GM20431 (cell line): ENCODE measurements around the gene OPN1MW3.
"Not testable (repeated sequence)": the region's sequence is repeated elsewhere in the genome, so short reads cannot be mapped to it uniquely, and the experiment has no call there.

Experiments
- in situ Hi-C: fragments of 300-500 bp; cut with MseI, MboI; formaldehyde crosslinking; loops from one replicate; pipeline ENCODE4 v1.15.0; 2020; ENCODE audit warnings: low sequenced_read_pairs; ENCODE audit not compliant: unreplicated experiment

The OPN1MW3 gene

GRCh38 chrX:154257282-154257681 lies at the start of gene OPN1MW3:
OPN1MW3 (plus strand) TSS chrX:154257582; CDS start chrX:154257620, 38 bp downstream.
- in situ Hi-C loops = not testable (repeated sequence)

- in situ Hi-C loops = not testable (repeated sequence)
These were observed 47.5 kb upstream of the OPN1MW3 start for GRCh38 chrX:154209670-154210418.

- in situ Hi-C loops = not testable (repeated sequence)
These were observed 46.3 kb upstream of the OPN1MW3 start for GRCh38 chrX:154211057-154211456.

- in situ Hi-C loops = not testable (repeated sequence)
These were observed 45.9 kb upstream of the OPN1MW3 start for GRCh38 chrX:154211499-154211898.

- in situ Hi-C loops = not testable (repeated sequence)
These were observed 37.9 kb upstream of the OPN1MW3 start, which contains the start of gene OPN1MW2 for GRCh38 chrX:154219456-154219855. OPN1MW2 (plus strand) TSS chrX:154219756; CDS start chrX:154219816, 60 bp downstream.

GRCh38 chrX:154225292-154225691 lies 32.1 kb upstream of the OPN1MW3 start:
- in situ Hi-C loops = not testable (repeated sequence)

GRCh38 chrX:154226706-154227105 lies 30.7 kb upstream of the OPN1MW3 start:
- in situ Hi-C loops = not testable (repeated sequence)

GRCh38 chrX:154231443-154231842 lies 25.9 kb upstream of the OPN1MW3 start:
- in situ Hi-C loops = not testable (repeated sequence)

GRCh38 chrX:154233620-154234019 lies 23.8 kb upstream of the OPN1MW3 start:
- in situ Hi-C loops = not testable (repeated sequence)

- in situ Hi-C loops = not testable (repeated sequence)
These were observed 18.3 kb upstream of the OPN1MW3 start for GRCh38 chrX:154238939-154239559.

GRCh38 chrX:154239982-154240503 lies 17.3 kb upstream of the OPN1MW3 start:
- in situ Hi-C loops = not testable (repeated sequence)

- in situ Hi-C loops = not testable (repeated sequence)
These were observed 9.9 kb upstream of the OPN1MW3 start for GRCh38 chrX:154247377-154248045.

- in situ Hi-C loops = not testable (repeated sequence)
These were observed 9.3 kb upstream of the OPN1MW3 start for GRCh38 chrX:154248076-154248475.

GRCh38 chrX:154258711-154259110 lies 1.3 kb downstream of the OPN1MW3 start:
- in situ Hi-C loops = not testable (repeated sequence)

- in situ Hi-C loops = not testable (repeated sequence)
These were observed 5.7 kb downstream of the OPN1MW3 start for GRCh38 chrX:154263072-154263471.

GRCh38 chrX:154269245-154269644 lies 11.9 kb downstream of the OPN1MW3 start:
- in situ Hi-C loops = not testable (repeated sequence)

- in situ Hi-C loops = not testable (repeated sequence)
These were observed 27.3 kb downstream of the OPN1MW3 start for GRCh38 chrX:154284489-154285338.

GRCh38 chrX:154286406-154286805 lies 29.0 kb downstream of the OPN1MW3 start:
- in situ Hi-C loops = not testable (repeated sequence)

GRCh38 chrX:154294791-154295574 lies 37.6 kb downstream of the OPN1MW3 start, which contains the start of gene TEX28:
TEX28 (minus strand) TSS chrX:154295124; CDS start chrX:154292117, 3,007 bp downstream.
- in situ Hi-C loops = no loop called here
